NCI-H748 treated with DMSO at 0.1 percent for 48 hours (cell line): Measurements from ENCODE around the gene UGDH.
"Not testable (repeated sequence)": the region's sequence is repeated elsewhere in the genome, so short reads cannot be mapped to it uniquely, and the experiment has no call there.

Source experiments
- DNase-seq: peaks from one replicate; lab custom pipeline; 2025; lab: John Stamatoyannopoulos, UW

The UGDH gene

DNA sequence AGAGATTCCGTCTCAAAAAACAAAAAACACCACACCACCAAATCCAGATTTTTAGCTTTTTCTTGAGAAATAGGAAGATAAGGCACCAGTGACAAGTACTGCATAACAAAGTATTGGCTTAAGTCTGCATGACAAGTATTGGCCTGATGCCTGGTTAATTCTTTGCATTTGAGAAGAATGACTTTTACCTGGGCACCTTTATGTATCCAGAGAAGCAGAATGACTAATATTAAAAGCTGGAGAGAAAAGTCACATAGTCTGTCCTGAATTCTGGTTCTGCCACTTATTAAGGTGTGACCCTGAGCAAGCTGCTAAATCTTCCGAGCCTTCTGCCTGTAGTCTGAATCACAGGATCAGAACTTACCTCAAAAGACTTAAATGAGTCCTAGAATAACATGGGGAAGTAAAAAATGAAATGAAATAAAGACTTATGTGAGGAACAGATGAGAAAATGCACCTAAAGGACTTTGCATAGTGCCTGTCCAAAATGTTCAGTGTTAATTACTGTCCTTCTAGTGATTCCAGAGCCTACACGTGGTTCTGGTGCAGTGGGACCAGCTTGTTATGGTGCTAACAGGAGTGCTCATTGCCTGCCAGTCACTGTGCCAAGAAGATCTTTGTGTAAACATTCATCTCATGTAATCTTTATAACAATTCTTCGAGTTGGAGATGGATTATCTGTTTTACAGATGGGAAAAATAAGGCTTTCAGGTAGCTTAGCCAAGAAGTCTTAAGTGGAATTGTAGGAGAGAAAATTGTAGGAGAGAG, 31.6 kb downstream of the UGDH start:
- no peak for DNase-seq

GRCh38 chr4:39494354-39494753, 32.9 kb downstream of the UGDH start:
- no peak for DNase-seq

GRCh38 chr4:39490322-39490721, 36.9 kb downstream of the UGDH start:
- DNase-seq = no peak

DNA sequence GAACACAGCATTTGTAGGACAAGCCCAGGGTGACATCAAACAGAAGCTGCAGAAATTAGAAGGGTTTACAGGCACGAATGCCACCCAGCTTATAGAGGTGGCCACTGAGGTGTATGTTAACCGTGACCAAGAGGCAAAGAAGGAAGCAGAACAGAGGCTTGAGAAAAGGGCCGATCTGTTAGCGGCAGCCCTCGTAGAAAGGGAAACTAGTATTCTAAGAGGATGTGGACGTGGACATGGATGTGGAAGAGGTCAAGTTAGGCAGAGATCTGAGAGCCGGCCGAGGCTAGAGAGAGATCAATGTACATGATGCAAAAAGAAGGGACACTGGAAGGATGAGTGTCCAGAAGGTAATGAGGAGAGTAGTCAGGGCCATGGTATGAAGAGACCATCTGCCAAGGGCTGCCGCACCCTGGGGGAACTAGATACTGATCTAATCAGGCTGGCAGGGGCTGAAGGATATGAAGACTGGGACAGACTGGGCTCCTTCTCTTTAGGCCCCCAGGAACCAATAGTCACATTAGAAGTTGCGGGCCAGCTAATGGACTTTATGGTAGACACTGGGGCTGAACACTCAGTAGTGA, 40.9 kb downstream of the UGDH start:
- no peak for DNase-seq

- no peak for DNase-seq
Measured at GRCh38 chr4:39484582-39485272, 42.5 kb downstream of the UGDH start.

DNA sequence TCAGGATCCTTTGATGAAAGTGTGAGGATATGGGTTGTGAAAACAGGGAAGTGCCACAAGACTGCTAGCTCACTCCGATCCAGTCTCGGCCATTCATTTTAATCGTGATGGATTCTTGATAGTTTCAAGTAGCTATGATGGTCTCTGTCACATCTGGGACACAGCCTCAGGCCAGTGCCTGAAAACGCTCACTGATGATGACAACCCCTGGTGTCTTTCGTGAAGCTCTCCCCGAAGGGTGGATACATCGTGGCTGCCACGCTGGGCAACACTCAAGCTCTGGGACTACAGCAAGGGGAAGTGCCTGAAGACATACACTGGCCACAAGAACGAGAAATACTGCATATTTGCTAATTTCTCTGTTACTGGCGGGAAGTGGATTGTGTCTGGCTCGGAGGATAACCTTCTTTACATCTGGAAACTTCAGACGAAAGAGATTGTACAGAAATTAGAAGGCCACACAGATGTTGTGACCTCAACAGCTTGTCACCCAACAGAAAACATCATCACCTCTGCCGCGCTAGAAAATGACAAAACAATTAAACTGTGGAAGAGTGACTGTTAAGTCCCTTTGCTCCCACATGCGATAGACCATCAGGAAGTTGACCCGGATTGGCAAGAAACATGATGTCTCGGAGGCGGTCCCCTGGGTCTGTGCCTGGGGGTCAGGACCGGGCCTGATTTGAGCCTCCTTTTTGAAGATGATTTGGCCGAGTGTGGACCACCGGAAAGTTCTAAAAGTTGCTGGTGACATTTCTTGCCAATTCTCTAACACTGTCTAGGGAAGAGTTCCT, 46.1 kb downstream of the UGDH start:
- no peak for DNase-seq

- no peak for DNase-seq
Measured at GRCh38 chr4:39480251-39480650, 47.0 kb downstream of the UGDH start.

DNA sequence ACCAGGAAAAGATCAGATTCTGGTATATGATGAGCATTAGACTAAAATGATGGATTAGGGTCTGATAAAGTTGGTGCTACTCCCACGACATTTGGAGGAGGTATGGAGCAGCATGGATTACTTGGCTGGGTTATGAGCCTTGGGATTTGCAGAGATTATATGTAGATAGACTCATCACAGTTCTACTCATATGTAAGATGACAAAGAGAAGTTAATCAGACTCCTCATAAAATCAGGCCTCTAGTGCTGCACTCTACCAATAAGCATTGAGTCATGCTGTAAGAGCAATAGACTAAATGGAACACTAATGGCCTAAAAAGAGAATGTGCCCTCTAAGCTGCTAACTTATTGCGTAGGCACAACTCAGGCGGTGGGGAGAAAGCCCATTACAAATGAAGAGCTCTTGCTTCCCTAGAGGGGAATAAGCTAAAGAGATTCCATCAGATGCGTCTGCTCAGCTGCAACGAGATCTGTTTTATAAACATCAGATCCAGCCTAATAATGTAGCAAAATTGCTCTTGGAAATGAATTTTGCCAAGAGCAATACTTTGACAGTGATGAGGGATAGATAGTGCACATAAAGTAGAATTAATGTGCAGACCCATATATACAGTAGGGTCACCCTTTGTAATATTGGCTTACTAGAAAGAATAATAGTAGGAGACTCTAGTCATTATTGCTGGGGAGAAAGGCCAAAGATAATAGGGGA, 50.9 kb downstream of the UGDH start:
- no peak for DNase-seq

DNA sequence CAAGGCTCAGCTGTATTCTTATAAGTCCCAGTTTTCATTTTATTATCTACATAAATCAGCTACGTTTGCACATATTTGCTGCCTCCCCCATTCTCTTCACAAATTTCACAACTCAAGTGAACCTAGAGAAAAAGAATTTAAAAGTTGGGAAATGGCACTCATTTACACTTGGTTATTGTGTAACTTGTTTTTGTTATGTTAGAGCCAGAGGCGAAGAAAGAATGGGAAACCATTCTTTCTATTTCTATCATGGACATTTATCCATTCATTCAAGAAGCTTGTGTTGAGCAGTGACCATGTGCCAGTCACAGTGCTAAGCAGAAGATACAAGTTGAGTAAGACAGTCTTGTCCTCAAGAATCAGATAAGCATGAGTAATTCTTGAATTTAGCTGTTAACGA, 54.8 kb downstream of the UGDH start:
- DNase-seq = no peak

- no peak for DNase-seq
Measured at GRCh38 chr4:39470402-39470801, 56.8 kb downstream of the UGDH start.

GRCh38 chr4:39469429-39470077, 57.7 kb downstream of the UGDH start:
- DNase-seq = peak; percentile 55

DNA sequence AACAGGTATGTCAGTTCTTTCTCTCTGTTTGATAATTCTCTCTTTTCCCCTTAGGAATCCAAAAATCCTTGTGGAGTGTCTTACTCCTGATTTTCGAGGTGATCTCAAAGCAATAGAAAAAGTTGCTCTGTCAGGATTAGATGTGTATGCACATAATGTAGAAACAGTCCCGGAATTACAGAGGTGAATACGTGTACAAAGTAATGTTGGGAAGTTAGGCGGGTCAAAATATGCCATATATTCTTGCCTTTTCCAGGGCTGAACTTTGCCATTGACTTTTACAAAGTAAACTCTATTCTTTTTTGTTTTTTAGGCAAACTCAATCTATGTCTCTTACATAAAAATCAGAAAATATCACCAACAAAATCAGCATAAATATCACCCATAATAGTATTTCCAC, 59.8 kb downstream of the UGDH start:
- DNase-seq = no peak

GRCh38 chr4:39466747-39467146, 60.5 kb downstream of the UGDH start:
- DNase-seq = no peak

- no peak for DNase-seq
Measured at GRCh38 chr4:39464886-39465501, 62.2 kb downstream of the UGDH start.

DNA sequence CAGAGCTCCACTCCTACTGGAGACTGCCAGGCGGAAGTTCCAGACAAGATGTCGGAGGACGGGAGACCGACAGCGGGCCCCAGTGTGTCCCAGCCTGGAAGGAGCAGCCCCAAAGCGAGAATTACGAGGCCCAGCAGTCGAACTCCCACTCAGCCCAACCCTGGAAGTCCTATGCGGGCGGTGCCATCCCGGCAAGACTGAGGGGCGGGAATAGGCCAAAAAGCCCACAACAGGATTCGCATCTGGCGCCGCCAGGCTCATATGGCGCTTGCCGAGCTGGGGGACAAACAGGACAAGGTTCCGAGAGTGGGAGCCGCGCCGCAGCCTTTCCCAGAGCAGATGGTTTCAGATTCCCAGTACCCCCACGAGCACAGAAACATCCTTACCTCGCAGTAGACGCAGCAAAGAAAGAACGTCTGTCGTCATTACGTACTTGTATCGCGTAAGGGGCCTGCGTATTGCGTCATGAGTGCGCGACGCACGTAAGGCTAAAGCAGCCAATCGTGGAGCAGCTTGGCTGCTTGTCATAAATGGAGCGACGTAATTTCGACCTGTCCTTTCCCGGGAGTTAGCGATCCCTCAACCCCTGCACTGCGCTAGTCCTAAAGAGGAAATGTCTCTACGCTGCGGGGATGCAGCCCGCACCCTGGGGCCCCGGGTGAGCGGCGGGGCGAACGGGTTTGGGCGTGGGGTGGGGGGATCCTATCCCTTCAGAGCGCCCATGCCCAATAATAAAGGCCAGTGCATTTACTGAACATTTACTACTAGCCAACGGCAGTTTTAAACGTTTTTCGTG, 68.5 kb downstream of the UGDH start, which contains the start of the genes LIAS and RPL9:
TSS of gene LIAS (plus strand) at position 552 of the 796 bp plus-strand sequence. CDS start at position 614, 62 bp downstream.
TSS of gene RPL9 (minus strand) at position 418 of the 796 bp plus-strand sequence. CDS start 483 bp downstream, outside the sequence.
- DNase-seq = peak; percentile 91

GRCh38 chr4:39458161-39458504, 69.1 kb downstream of the UGDH start:
- not testable (repeated sequence) for DNase-seq

DNA sequence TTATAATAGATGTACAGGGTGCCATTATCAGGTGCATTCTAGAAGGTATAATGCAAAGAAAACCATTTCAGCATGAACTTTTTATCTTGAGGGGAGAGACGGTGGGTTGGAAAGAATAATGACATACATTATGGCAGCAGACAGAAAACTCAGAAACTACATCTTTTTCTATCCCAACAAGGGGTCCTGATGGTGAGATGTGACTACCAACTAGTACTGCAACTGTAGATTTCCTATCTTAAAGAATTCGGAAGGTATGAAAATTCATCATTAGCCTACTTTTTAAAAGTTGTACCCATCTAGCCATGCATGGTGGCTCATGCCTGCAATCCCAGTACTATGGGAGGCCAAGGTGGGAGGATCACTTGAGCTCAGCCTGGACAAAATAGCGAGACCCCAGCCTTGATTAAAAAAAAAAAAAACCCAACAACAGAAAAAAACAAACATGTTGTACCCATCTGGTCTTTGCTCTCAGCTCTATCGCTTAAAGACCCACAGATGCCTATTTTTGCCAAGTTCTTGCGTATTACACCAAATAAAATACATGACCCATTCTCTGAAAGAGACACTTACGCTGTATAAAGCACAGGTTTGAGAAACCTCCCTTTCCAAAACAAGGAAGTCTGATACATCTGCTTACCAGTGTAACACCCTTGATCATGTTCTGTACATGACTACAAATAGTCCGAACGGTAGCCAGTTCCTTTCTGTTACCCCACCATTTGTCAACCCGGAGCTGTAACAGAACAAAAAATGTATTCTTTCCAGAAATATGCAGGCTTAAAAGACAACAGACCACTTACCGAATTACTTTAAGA, 70.1 kb downstream of the UGDH start:
- no peak for DNase-seq

DNA sequence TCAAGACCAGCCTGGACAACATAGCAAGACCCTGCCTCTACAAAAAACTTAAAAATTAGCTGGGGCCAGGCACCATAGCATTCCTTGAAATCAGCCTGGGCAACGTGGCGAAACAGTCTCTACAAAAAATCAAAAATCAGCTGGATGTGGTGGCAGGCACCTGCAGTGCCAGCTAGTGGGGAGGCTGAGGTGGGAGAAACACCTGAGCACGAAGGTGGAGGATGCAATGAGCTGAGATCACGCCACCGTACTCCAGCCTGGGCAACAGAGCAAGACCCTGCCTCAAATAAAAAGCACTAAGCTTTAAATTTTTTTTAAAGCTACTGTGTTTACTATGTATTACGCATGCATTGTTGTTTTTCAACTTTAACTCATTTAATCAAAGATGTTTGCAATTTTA, 71.8 kb downstream of the UGDH start:
- no peak for DNase-seq

DNA sequence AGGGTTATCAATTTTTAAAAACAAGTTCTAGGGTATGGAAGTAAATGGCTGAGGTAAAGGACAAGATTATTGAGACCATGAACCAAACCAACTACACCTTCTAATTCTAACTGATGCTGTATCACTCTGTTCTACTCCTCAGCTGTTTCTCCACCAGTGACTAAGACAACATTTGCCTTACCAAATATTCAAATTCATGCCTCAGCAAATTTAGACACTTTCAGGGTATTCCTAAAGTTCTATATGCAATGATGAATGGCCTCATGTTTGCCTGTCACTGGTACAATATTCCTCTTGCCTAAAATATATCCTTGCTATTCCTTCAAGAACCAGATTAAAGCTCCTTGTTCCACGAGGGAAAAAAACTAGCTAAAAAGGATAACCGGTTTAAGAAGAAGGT, 73.5 kb downstream of the UGDH start:
- DNase-seq = no peak
